HepG2 (cell line): Measurements from ENCODE around the gene HLF. TPM values are rescaled to one million over a fixed set of nuclear protein-coding genes. Genes with fewer than 3 reads are reported as not detected.

Source experiments
- HDAC1 ChIP-seq: sonication (generic); formaldehyde crosslinking; IDR thresholded peaks from 2 replicates; pipeline ENCODE4 v1.5.1; 2020; ENCODE audit warnings: mild to moderate bottlenecking, missing genetic modification reagents
- HMGXB4 ChIP-seq, 2 experiments: sonication (generic) in 1 of 2; formaldehyde crosslinking in 1 of 2; IDR thresholded peaks; 2 replicates each; pipeline versions ENCODE4 v1.4.0 to v1.6.1; 2018 to 2020; ENCODE audit warnings: missing genetic modification reagents in 2 of 2, borderline replicate concordance in 1 of 2, low read depth in 1 of 2, mild to moderate bottlenecking in 1 of 2, missing biosample characterization in 1 of 2
- HOXD1 ChIP-seq: sonication (generic); formaldehyde crosslinking; IDR thresholded peaks from 2 replicates; pipeline ENCODE4 v1.5.0; 2020; ENCODE audit warnings: missing genetic modification reagents
- KMT2A ChIP-seq: sonication (generic); formaldehyde crosslinking; IDR thresholded peaks from 2 replicates; pipeline ENCODE4 v1.4.0; 2020; ENCODE audit warnings: missing genetic modification reagents
- MIER3 ChIP-seq: IDR thresholded peaks from 2 replicates; pipeline ENCODE4 v1.6.1; 2016; ENCODE audit warnings: missing compliant biosample characterization, borderline replicate concordance
- MTA1 ChIP-seq: sonication (generic); formaldehyde crosslinking; IDR thresholded peaks from 2 replicates; pipeline ENCODE4 v1.4.0; 2020; ENCODE audit warnings: missing genetic modification reagents, mild to moderate bottlenecking, borderline replicate concordance
- PAXIP1 ChIP-seq: sonication (generic); formaldehyde crosslinking; conservative IDR thresholded peaks from 2 replicates; pipeline ENCODE4 v1.4.0; 2020; ENCODE audit warnings: mild to moderate bottlenecking, missing genetic modification reagents, moderate library complexity
- REL ChIP-seq: sonication (generic); formaldehyde crosslinking; conservative IDR thresholded peaks from 2 replicates; pipeline ENCODE4 v1.8.0; 2022; ENCODE audit warnings: mild to moderate bottlenecking, missing genetic modification reagents, moderate library complexity
- REPIN1 ChIP-seq: sonication (generic); formaldehyde crosslinking; IDR thresholded peaks from 2 replicates; pipeline ENCODE4 v1.8.0; 2022; ENCODE audit warnings: missing genetic modification reagents, low read depth, mild to moderate bottlenecking, borderline replicate concordance
- SOX5 ChIP-seq: IDR thresholded peaks from 2 replicates; pipeline ENCODE4 v1.6.1; 2016; ENCODE audit warnings: borderline replicate concordance
- TARDBP ChIP-seq: sonication (generic); formaldehyde crosslinking; IDR thresholded peaks from 2 replicates; pipeline ENCODE4 v1.8.0; 2022; ENCODE audit warnings: mild to moderate bottlenecking, missing genetic modification reagents
- TCF7 ChIP-seq: sonication (generic); IDR thresholded peaks from 2 replicates; pipeline ENCODE4 v1.6.1; 2016; ENCODE audit warnings: antibody characterized with exemption, low read depth
- THAP11 ChIP-seq: IDR thresholded peaks from 2 replicates; pipeline ENCODE4 v1.6.1; 2016; ENCODE audit warnings: missing biosample characterization, missing genetic modification reagents
- TOE1 ChIP-seq: sonication (generic); formaldehyde crosslinking; IDR thresholded peaks from 2 replicates; pipeline ENCODE4 v1.4.0; 2020; ENCODE audit warnings: mild to moderate bottlenecking, missing genetic modification reagents
- ZNF12 ChIP-seq: sonication (generic); formaldehyde crosslinking; IDR thresholded peaks from 2 replicates; pipeline ENCODE4 v1.5.0; 2020; ENCODE audit warnings: missing genetic modification reagents
- ZNF207 ChIP-seq: fragments of 450-650 bp; IDR thresholded peaks from 2 replicates; pipeline ENCODE4 v1.6.1; 2016; ENCODE audit warnings: antibody characterized with exemption, borderline replicate concordance
- ZNF317 ChIP-seq: sonication (generic); formaldehyde crosslinking; IDR thresholded peaks from 2 replicates; pipeline ENCODE4 v1.5.0; 2020; ENCODE audit warnings: mild to moderate bottlenecking, missing genetic modification reagents
- ZNF629 ChIP-seq: sonication (generic); formaldehyde crosslinking; conservative IDR thresholded peaks from 2 replicates; pipeline ENCODE4 v1.5.0; 2020; ENCODE audit warnings: missing genetic modification reagents
- polyA plus RNA-seq, 8 experiments: library from polyadenylated mRNA; depleted of rRNA in 3 of 8; stranded (reverse) in 7 of 8; unstranded in 1 of 8; fragments of >200 nt; fragmentation: Illumina TruSeq in 4 of 8; extraction: Trizol in 4 of 8; gene quantifications; 2 replicates each; pipeline versions ENCODE4 v1.2.1 to v1.2.3, GENCODE V29; 2011 to 2016; ENCODE audit warnings: low read depth in 4 of 8, missing spikeins in 1 of 8, mixed read lengths in 1 of 8; ENCODE audit not compliant: insufficient read depth in 1 of 8
- total RNA-seq, 5 experiments: library from RNA; depleted of rRNA; stranded (reverse); fragments of >200 nt; fragmentation: Illumina TruSeq; extraction: Trizol; gene quantifications; 2 replicates each; pipeline ENCODE4 v1.2.3, GENCODE V29; 2016; ENCODE audit warnings: low read depth in 1 of 5
- TF ChIP-seq, protein P1 (sequence below): sonication (generic); formaldehyde crosslinking; IDR thresholded peaks from 2 replicates; pipeline ENCODE4 v1.5.0; 2020; ENCODE audit warnings: missing genetic modification reagents
- TF ChIP-seq, protein P2 (sequence below): IDR thresholded peaks from 2 replicates; pipeline ENCODE4 v1.6.1; 2018; ENCODE audit warnings: missing genetic modification reagents, mild to moderate bottlenecking, missing compliant biosample characterization

Gene HLF
- total and polyA plus RNA-seq, 2 of the 13 experiments (the other 11 are each of a cell fraction or from before 2014, with no cell fraction given): 202 to 346 TPM

DNA sequence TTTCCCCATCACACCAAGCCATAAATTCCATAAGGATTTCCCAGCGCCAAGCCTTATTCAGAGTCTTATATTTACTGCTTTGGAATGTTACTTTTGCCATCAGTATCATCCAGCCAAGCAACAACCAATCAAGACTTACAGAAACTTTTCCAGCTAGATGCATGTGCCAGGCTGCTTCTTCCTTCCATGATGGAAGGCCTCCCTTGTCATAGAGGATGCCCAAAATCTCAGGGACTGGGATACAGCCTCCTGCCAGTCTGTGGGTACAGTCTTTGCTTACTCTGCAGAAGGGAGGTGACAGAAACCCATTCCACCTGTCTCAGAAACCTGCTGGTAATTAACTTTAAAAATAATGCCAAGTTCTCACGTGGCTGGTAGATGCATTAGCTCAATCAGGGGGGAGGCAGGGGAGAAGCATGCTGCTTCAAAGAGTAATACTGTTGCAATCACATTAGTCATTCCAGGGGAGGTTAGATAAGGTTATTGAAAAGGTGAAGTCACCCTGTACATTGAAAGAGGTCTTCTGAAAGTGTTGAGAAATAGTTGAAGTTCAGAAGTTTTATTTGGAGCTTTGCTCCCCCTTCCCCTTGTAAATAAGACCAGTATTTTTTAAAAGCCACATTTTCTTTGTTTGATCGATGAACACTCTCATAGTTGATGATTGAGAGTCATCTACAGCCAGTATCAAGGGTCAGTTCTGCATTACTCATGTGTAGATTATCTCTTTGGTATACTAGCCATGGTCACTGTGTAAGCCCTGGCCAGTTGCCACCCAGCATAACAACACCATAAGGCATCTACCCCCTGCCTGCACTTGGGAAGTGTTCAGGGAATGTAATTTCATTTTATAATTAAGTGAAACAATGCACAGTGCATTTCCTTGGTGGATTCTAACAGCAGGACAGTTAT lies 22.2 kb downstream of the HLF start (continued):
- TF ChIP-seq MTA1 (CRISPR knock-in tag) (peak; percentile 34; the same call in 1 of the 2 replicates), REPIN1 (peak; percentile 92), SOX5 (CRISPR knock-in tag) (peak; percentile 95), THAP11 (CRISPR knock-in tag) (peak; percentile 79), TARDBP (peak; percentile 99), TOE1 (CRISPR knock-in tag) (peak; percentile 33; the same call in 1 of the 2 replicates), HOXD1 (peak; percentile 98), PAXIP1 (CRISPR knock-in tag) (peak; percentile 96), ZNF629 (CRISPR knock-in tag) (0 out of 2 replicates have a peak, but pooled peaks have one; percentile 21), HMGXB4 (CRISPR knock-in tag; IDR thresholded peaks at IDR 0.05; ENCODE audit: borderline replicate concordance in 1 of 2, low read depth in 1 of 2) (peak in 1 of 2 experiments; percentile 25; a peak in 1 of 4 replicates), ZNF207 (no peak), ZNF317 (CRISPR knock-in tag) (peak; percentile 81), TCF7 (peak; percentile 100), REL (peak; percentile 24; the same call in 1 of the 2 replicates), ZNF12 (CRISPR knock-in tag) (peak; percentile 8; the same call in 1 of the 2 replicates), HDAC1 (CRISPR knock-in tag) (peak; percentile 81), MIER3 (CRISPR knock-in tag) (peak; percentile 97), KMT2A (CRISPR knock-in tag) (peak; percentile 32; the same call in 1 of the 2 replicates)
- TF ChIP-seq, protein P1, sequence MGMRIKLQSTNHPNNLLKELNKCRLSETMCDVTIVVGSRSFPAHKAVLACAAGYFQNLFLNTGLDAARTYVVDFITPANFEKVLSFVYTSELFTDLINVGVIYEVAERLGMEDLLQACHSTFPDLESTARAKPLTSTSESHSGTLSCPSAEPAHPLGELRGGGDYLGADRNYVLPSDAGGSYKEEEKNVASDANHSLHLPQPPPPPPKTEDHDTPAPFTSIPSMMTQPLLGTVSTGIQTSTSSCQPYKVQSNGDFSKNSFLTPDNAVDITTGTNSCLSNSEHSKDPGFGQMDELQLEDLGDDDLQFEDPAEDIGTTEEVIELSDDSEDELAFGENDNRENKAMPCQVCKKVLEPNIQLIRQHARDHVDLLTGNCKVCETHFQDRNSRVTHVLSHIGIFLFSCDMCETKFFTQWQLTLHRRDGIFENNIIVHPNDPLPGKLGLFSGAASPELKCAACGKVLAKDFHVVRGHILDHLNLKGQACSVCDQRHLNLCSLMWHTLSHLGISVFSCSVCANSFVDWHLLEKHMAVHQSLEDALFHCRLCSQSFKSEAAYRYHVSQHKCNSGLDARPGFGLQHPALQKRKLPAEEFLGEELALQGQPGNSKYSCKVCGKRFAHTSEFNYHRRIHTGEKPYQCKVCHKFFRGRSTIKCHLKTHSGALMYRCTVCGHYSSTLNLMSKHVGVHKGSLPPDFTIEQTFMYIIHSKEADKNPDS (CRISPR knock-in tag): peak; percentile 99
- TF ChIP-seq, protein P2, sequence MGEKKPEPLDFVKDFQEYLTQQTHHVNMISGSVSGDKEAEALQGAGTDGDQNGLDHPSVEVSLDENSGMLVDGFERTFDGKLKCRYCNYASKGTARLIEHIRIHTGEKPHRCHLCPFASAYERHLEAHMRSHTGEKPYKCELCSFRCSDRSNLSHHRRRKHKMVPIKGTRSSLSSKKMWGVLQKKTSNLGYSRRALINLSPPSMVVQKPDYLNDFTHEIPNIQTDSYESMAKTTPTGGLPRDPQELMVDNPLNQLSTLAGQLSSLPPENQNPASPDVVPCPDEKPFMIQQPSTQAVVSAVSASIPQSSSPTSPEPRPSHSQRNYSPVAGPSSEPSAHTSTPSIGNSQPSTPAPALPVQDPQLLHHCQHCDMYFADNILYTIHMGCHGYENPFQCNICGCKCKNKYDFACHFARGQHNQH: peak; percentile 97
